ENCODE results near the gene CANT1. TPM values are rescaled to one million over a fixed set of nuclear protein-coding genes. Genes with fewer than 3 reads are reported as not detected.
A peak's percentile ranks its signal among the peaks of the same experiment; 100 is the strongest.

The CANT1 gene
- total and polyA plus RNA-seq, 2 of the 13 experiments (the other 11 are each of a cell fraction or from before 2014, with no cell fraction given), result 34.1 to 42.1 TPM

GRCh38 chr17:78970834-78971755 is 38.5 kb downstream of the CANT1 start (continued):
- TF ChIP-seq JDP2 (CRISPR knock-in tag; IDR thresholded peaks at IDR 0.05; ENCODE audit: borderline replicate concordance), result no peak
- TF ChIP-seq MEF2D (CRISPR knock-in tag; IDR thresholded peaks at IDR 0.05), result no peak
- no peak for TF ChIP-seq ZNF672 (CRISPR knock-in tag; IDR thresholded peaks at IDR 0.05)
- TF ChIP-seq ZMYM3 (CRISPR knock-in tag; IDR thresholded peaks at IDR 0.05), result no peak; the same call in 1 of the 2 replicates
- TF ChIP-seq ZNF3 (CRISPR knock-in tag; IDR thresholded peaks at IDR 0.05), result no peak
- no peak for TF ChIP-seq KDM1A (CRISPR knock-in tag; IDR thresholded peaks at IDR 0.05)
- TF ChIP-seq ZBTB21 (CRISPR knock-in tag; IDR thresholded peaks at IDR 0.05), result peak; percentile 44; the same call in 1 of the 2 replicates
- TF ChIP-seq KMT2B (CRISPR knock-in tag; IDR thresholded peaks at IDR 0.05), result no peak
- no peak for TF ChIP-seq GLI4 (CRISPR knock-in tag; IDR thresholded peaks at IDR 0.05; ENCODE audit: borderline replicate concordance)
- TF ChIP-seq ZNF121 (CRISPR knock-in tag; IDR thresholded peaks at IDR 0.05), result no peak
- no peak for TF ChIP-seq ZNF766 (CRISPR knock-in tag; IDR thresholded peaks at IDR 0.05; ENCODE audit: borderline replicate concordance)
- no peak for TF ChIP-seq THRA (CRISPR knock-in tag; IDR thresholded peaks at IDR 0.05; ENCODE audit: borderline replicate concordance)
- no peak for TF ChIP-seq TBP (CRISPR knock-in tag; IDR thresholded peaks at IDR 0.05)
- no peak for TF ChIP-seq TFDP1 (CRISPR knock-in tag; IDR thresholded peaks at IDR 0.05; ENCODE audit: borderline replicate concordance)
- no peak for TF ChIP-seq IRF2 (CRISPR knock-in tag; IDR thresholded peaks at IDR 0.05)
- no peak for TF ChIP-seq ZNF256 (CRISPR knock-in tag; conservative IDR thresholded peaks at IDR 0.05)
- TF ChIP-seq ZNF136 (CRISPR knock-in tag; IDR thresholded peaks at IDR 0.05; ENCODE audit: low read depth), result no peak
- no peak for TF ChIP-seq ZNF562 (CRISPR knock-in tag; IDR thresholded peaks at IDR 0.05; ENCODE audit: borderline replicate concordance)
- TF ChIP-seq ARNT (IDR thresholded peaks at IDR 0.05), result no peak
- TF ChIP-seq HOMEZ (CRISPR knock-in tag; IDR thresholded peaks at IDR 0.05; ENCODE audit: low read depth), result no peak
- peak; percentile 76 for TF ChIP-seq ERF (CRISPR knock-in tag; IDR thresholded peaks at IDR 0.05)
- peak; percentile 87; the same call in 1 of the 2 replicates for TF ChIP-seq ZNF580 (CRISPR knock-in tag; IDR thresholded peaks at IDR 0.05; ENCODE audit: borderline replicate concordance, low read depth)
- TF ChIP-seq ZNF138 (CRISPR knock-in tag; IDR thresholded peaks at IDR 0.05; ENCODE audit: low read depth), result no peak
- TF ChIP-seq SKI (IDR thresholded peaks at IDR 0.05; ENCODE audit: partially characterized antibody), result no peak
- TF ChIP-seq ZNF530 (CRISPR knock-in tag; IDR thresholded peaks at IDR 0.05; ENCODE audit: low read depth), result no peak
- no peak for TF ChIP-seq ZNF513 (CRISPR knock-in tag; conservative IDR thresholded peaks at IDR 0.05)
